Gastroesophageal sphincter (tissue), 3 donors: ENCODE results near the gene FREM2.

Source experiments
- CTCF ChIP-seq, 4 experiments: fragments of 200-600 bp in 2 of 4; fragments of 450-650 bp in 2 of 4; sonication (generic) in 1 of 4; IDR thresholded peaks; one replicate each; pipeline ENCODE4 v1.5.1; 2017 to 2019; ENCODE audit warnings: antibody characterized with exemption in 4 of 4, mild to moderate bottlenecking in 2 of 4, moderate library complexity in 2 of 4
- POLR2A ChIP-seq, 2 donors: fragments of 450-650 bp; IDR thresholded peaks; one replicate each; pipeline ENCODE4 v1.6.1; 2017; ENCODE audit warnings: antibody characterized with exemption in 2 of 2, mild to moderate bottlenecking in 2 of 2, moderate library complexity in 1 of 2
- POLR2AphosphoS5 ChIP-seq: sonication (generic); formaldehyde crosslinking; IDR thresholded peaks from one replicate; pipeline ENCODE4 v1.6.1; 2017; ENCODE audit warnings: antibody characterized with exemption

- TF ChIP-seq CTCF (IDR thresholded peaks at IDR 0.05) (no peak), POLR2AphosphoS5 (no peak), POLR2A (IDR thresholded peaks at IDR 0.05) (no peak)
These were observed 39.6 kb upstream of the FREM2 start for GRCh38 chr13:38647312-38647711.
